GM12801 (cell line): ENCODE data around the gene HSD17B3.

ENCODE experiments used
- TF ChIP-seq, protein P1 (sequence below): IDR thresholded peaks from one replicate; pipeline ENCODE4 v1.5.1; 2011; ENCODE audit warnings: control low read depth; ENCODE audit not compliant: insufficient read length; ENCODE audit errors: extremely low read depth

The HSD17B3 gene

GRCh38 chr9:96185518-96186156 lies 116.3 kb downstream of the HSD17B3 start:
- TF ChIP-seq, protein P1, sequence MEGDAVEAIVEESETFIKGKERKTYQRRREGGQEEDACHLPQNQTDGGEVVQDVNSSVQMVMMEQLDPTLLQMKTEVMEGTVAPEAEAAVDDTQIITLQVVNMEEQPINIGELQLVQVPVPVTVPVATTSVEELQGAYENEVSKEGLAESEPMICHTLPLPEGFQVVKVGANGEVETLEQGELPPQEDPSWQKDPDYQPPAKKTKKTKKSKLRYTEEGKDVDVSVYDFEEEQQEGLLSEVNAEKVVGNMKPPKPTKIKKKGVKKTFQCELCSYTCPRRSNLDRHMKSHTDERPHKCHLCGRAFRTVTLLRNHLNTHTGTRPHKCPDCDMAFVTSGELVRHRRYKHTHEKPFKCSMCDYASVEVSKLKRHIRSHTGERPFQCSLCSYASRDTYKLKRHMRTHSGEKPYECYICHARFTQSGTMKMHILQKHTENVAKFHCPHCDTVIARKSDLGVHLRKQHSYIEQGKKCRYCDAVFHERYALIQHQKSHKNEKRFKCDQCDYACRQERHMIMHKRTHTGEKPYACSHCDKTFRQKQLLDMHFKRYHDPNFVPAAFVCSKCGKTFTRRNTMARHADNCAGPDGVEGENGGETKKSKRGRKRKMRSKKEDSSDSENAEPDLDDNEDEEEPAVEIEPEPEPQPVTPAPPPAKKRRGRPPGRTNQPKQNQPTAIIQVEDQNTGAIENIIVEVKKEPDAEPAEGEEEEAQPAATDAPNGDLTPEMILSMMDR = no peak
